GM12875 (cell line): ENCODE measurements around the gene PLCL2.

Experiments used
- H3K4me3 ChIP-seq: one replicate; pipeline ENCODE4 v1.5.1; 2011; ENCODE audit warnings: low read depth, low read length, control low read depth
- CTCF ChIP-seq: IDR thresholded peaks from 2 replicates; pipeline ENCODE4 v1.5.1; 2011; ENCODE audit warnings: low read depth, mild to moderate bottlenecking, control low read depth, inconsistent platforms, low read length, moderate library complexity, borderline replicate concordance; ENCODE audit not compliant: insufficient read depth

PLCL2 gene

DNA sequence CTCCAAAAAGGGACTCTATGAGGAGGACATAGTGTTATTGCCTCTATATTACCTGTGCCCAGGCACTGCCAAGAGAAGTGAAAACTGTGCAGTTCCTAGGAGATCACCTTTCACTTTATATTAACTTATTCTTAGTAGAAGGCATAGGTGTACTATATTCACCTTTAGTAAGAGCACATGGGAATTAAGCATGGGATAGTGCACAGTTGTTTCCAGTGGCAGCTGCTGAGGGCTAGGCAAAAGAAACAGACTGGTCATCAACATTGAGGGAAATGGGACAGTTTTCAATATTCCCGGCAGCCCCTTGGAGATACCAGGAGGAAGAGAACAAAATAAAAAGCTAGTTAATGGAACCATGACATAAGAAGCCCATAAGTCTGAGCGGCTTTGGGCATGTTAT, 100.9 kb downstream of the PLCL2 start:
- TF ChIP-seq CTCF, result no peak
- H3K4me3 ChIP-seq, result no peak overlapping the region

GRCh38 chr3:16987141-16987540, 102.4 kb downstream of the PLCL2 start:
- no peak for TF ChIP-seq CTCF
- H3K4me3 ChIP-seq, result no peak overlapping the region

DNA sequence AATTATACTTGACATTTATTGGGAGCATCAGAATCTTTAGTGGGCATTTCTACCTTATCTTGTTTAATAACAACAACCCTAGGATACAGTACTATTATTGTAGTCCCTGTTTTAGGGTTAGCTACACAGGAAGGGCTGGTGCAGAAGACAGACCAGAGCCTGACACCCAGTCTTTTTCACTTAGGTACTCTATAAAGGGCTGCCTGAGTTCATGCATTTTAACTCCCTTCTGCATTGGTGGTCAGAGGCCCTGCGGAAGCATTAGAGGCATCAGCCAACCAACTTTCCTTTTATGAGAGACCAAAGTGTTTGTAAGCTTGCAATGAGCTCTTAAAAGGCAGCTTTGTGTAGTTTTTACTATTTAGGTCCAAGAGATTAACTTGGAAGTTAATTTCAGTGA, 105.4 kb downstream of the PLCL2 start:
- H3K4me3 ChIP-seq, result no peak overlapping the region
- TF ChIP-seq CTCF, result no peak

DNA sequence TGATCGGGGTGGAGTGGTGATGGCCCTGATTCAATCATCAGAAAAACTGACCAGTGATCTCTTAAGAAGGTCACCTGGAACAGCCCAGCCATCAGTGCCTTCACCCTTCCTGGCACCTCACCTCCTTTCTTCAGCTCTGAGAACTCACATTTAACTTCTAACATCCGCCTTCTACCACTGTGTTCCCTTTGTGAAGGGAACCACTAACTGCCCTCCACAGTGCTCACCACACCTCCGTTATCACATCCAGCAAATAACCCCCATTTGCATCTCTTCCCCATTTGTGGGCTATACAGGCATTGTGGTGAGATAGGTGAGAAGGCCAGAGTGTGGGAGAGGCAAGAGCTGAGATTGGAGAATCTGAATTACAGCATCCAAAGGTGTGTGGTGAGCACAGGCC, 107.4 kb downstream of the PLCL2 start:
- no peak overlapping the region for H3K4me3 ChIP-seq
- TF ChIP-seq CTCF, result no peak

- H3K4me3 ChIP-seq, result no peak overlapping the region
- no peak for TF ChIP-seq CTCF
Measured at GRCh38 chr3:16993227-16993626, 108.5 kb downstream of the PLCL2 start.

- no peak overlapping the region for H3K4me3 ChIP-seq
- no peak for TF ChIP-seq CTCF
Measured at GRCh38 chr3:16994854-16995525, 110.2 kb downstream of the PLCL2 start.

DNA sequence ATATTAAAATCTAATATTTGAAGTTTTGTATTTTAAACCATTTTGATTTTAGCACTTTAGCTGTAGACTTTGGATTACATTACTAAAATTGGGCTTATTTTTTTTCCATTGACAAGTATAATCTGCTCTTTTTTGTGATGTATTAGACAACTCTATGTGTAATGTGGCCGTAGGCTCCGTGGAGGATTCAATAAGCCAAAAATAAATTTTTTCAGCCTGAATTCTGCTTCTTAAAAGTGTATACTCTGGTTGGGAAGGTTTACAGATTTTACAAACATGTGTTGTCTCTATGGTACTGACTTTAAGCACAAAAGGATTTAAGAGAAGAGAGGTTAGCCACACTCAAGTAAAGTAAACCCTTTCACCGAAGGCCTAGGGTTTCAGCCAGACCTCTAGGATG, 110.8 kb downstream of the PLCL2 start:
- no peak for TF ChIP-seq CTCF
- H3K4me3 ChIP-seq, result no peak overlapping the region
